Measurements from ENCODE around the gene RANBP3. TPM values are rescaled to one million over a fixed set of nuclear protein-coding genes. Genes with fewer than 3 reads are reported as not detected.

RANBP3 gene
- total and polyA plus RNA-seq, 2 of the 8 experiments (the other 6 are each of a cell fraction or from before 2014, with no cell fraction given), result 95.4 to 122 TPM

- TF ChIP-seq, protein P1, sequence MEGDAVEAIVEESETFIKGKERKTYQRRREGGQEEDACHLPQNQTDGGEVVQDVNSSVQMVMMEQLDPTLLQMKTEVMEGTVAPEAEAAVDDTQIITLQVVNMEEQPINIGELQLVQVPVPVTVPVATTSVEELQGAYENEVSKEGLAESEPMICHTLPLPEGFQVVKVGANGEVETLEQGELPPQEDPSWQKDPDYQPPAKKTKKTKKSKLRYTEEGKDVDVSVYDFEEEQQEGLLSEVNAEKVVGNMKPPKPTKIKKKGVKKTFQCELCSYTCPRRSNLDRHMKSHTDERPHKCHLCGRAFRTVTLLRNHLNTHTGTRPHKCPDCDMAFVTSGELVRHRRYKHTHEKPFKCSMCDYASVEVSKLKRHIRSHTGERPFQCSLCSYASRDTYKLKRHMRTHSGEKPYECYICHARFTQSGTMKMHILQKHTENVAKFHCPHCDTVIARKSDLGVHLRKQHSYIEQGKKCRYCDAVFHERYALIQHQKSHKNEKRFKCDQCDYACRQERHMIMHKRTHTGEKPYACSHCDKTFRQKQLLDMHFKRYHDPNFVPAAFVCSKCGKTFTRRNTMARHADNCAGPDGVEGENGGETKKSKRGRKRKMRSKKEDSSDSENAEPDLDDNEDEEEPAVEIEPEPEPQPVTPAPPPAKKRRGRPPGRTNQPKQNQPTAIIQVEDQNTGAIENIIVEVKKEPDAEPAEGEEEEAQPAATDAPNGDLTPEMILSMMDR (IDR thresholded peaks at IDR 0.05; ENCODE audit: control extremely low read depth in 1 of 3, insufficient read depth in 1 of 3, low read depth in 1 of 3, low read length in 3 of 3), result no peak
- TF ChIP-seq BACH1 (IDR thresholded peaks at IDR 0.05; ENCODE audit: low read length) (no peak), E2F6 (IDR thresholded peaks at IDR 0.05) (no peak)
Observed at GRCh38 chr19:5915782-5916165, 62.2 kb downstream of the RANBP3 start (continued).

Measured in H1 (cell line).